HPDE6-E6E7 (cell line): ENCODE measurements around the gene SP100.
"Not testable (repeated sequence)": the region's sequence is repeated elsewhere in the genome, so short reads cannot be mapped to it uniquely, and the experiment has no call there.

ENCODE experiments used
- DNase-seq: peaks from one replicate; pipeline ENCODE4 v3.0.0; 2011; ENCODE audit warnings: missing footprints; ENCODE audit errors: extremely low spot score

The SP100 gene

DNA sequence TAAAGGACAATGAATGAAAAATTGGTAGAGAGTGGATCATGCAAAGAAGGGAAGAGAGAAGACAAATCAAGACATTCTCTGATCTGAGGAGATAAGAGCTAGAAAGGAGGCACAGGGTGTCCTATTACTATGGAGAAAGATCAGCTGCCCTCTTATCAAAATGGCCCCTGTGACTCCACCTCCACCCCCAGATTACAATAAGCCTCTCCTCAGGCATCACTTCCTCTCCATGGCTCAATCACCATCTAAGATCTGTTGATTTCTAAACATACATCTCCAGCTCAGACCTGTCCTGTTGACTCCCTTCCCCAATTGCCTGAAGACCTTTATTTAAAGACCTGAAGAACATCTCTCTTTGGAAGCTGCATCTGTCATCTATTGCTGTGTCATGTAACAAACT is 43.2 kb downstream of the SP100 start:
- DNase-seq: no peak

DNA sequence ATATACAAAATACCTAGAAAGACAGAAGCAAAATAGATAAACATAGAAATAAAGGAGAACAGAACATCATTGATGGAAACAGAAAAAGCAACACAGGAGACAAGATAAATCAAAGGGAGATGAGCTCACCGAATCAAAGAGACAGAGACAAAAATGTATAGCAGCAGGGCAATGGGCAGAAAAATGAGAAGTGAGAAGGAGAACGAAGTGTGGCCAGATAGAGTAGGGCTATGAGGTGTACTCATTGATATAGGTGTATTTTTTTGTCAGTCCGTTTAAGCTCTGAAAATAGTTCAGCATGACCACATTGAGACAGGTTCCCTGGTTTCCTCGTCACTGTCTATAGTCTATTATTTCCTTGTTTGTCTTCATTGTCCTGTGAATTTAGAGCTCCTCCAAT is 55.1 kb downstream of the SP100 start:
- no peak for DNase-seq

DNA sequence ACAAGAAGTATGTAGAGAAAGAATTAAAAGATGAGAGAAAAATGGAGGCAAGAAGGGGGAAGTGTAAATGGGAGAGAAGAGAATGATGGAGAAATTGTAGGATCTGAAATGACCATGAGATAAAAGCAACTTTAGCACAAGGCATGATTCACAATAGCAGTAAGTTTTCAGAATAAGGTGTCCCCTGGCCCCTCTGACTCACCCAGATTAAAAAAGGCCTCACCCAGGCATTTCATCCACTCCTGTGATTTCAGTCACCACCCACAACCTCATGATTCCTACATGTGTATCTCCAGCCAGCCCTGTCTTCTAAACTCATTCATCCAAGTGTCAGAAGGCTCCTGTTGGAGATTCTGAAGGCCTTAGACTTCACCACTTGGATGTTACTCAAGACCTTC is 56.6 kb downstream of the SP100 start:
- peak; percentile 74 for DNase-seq

GRCh38 chr2:230473378-230473777 is 57.4 kb downstream of the SP100 start:
- DNase-seq: no peak

- no peak for DNase-seq
Measured at GRCh38 chr2:230475143-230475542, 59.1 kb downstream of the SP100 start.

- no peak for DNase-seq
Measured at GRCh38 chr2:230485801-230486341, 69.9 kb downstream of the SP100 start.

DNA sequence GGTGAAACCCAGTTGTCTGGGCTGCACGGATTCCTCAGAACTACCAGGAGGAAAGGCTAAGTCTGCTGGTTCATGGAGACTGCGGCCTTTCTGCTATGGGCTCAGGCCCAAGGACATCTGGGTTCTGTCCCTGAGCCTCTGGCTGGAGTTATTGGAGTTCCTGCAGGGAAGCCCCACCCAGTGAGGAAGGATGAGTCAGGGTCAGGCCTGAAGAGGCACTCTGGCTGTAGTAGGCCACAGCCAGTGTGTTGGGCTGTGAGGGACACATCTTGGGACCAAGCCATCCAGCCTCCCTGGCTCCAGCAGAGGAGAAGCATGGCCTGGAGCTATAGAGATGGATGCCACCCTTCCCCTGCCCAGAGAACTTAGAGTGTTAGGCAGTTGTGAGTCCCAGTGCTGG is 75.2 kb downstream of the SP100 start:
- DNase-seq: not testable (repeated sequence)

DNA sequence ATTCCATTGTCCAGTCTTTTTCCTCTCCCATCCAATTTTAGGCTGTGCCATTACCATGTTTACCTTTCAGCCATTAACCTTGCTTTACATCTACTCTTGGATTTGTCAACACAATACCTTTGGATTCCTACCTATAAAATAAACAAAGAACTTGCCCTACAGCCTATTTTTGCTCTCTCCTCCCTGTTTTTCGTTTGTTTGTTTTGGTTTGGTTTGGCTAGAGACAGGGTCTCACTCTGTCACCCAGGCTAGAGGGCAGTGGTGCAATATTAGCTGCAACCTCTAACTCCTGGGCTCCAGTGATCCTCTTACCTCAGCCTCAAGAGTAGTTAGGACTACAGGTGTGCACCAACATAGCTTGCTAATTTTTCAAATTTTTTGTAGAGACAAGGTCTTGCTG is 76.1 kb downstream of the SP100 start:
- no peak for DNase-seq

DNA sequence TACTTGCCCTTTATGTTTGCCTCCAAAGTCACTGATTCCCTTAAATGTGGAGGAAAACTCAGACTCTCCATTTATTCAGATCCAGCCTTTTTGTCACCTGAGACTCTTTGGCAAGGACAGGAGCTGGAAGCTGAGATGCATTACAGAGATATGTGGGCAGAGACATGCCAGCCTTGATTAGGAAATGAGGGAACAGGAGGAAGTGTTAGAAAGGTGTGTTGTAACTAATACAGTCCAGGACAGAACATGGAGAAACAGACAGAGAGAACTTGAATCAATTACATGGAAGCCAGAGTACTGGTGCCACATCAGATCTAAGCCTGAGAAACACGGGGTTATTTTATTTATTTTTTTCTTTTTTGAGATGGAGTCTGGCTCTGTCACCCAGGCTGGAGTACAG is 79.0 kb downstream of the SP100 start:
- no peak for DNase-seq

GRCh38 chr2:230496891-230497290 is 80.9 kb downstream of the SP100 start:
- DNase-seq: no peak

DNA sequence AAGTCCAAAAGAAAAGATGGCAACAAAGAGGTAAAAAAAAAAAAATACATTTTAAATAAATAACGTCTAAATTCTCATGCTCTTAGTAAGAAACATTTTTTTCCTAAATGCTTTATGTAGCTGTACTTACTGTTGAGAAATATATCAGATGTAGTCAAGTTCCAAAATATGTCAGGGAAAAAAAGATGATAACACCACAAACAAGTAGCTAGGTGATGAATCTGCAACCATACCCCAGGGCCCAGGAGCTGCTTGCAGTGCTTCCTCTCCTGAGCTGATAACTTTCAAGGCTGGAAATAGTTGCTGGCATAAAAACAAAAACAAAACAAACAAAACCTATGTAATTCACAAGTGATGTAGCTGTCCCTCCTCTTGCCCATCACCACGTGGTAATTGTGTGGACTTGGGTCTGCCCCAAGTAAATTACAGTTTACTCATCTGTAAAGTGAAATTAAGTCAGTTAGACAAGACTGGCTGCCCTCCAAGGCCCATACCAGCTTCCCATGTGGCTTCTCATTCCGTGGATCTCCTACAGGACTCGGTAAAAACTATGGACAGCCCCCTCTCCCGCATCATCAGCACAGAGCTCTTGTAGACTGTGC is 82.6 kb downstream of the SP100 start:
- no peak for DNase-seq

DNA sequence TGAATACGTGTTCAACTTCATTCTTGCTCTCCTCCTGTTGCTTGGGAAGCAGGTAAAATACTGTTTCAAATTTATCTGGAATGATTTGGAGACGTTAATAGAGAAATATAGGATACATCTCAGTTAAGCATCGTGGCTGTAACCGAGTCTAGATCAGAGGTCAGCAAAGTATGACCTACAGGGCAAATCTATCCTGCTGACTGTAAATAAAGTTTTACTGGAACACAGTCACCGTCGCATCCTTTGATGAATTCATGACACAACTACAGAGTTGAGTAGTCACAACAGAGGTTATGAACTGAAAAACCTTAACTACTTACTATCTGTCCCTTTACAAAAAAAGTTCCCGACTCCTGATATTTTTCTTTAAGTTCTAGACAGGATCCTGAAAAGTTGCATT is 86.6 kb downstream of the SP100 start:
- DNase-seq: no peak

- no peak for DNase-seq
Measured at GRCh38 chr2:230503798-230504197, 87.8 kb downstream of the SP100 start.

DNA sequence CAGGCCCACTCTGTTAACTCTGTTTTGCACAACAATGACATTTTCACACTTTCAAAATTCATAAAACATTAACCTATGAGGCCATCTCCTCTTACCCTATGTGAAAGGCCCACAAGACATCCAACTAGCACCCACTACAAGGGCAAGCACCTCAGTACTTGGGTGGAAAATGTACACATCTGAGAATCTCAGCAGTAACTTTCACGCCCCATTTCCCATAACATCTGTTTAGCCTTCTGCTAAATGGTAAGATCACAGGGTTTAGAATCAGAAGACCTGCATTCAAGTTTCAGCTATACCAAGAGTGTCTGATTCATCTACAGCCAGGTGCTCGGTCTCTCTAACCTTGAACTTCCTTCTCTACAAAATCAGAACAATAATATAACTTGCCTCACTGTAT is 89.2 kb downstream of the SP100 start:
- no peak for DNase-seq

GRCh38 chr2:230512955-230513748 is 97.2 kb downstream of the SP100 start:
- DNase-seq: no peak

DNA sequence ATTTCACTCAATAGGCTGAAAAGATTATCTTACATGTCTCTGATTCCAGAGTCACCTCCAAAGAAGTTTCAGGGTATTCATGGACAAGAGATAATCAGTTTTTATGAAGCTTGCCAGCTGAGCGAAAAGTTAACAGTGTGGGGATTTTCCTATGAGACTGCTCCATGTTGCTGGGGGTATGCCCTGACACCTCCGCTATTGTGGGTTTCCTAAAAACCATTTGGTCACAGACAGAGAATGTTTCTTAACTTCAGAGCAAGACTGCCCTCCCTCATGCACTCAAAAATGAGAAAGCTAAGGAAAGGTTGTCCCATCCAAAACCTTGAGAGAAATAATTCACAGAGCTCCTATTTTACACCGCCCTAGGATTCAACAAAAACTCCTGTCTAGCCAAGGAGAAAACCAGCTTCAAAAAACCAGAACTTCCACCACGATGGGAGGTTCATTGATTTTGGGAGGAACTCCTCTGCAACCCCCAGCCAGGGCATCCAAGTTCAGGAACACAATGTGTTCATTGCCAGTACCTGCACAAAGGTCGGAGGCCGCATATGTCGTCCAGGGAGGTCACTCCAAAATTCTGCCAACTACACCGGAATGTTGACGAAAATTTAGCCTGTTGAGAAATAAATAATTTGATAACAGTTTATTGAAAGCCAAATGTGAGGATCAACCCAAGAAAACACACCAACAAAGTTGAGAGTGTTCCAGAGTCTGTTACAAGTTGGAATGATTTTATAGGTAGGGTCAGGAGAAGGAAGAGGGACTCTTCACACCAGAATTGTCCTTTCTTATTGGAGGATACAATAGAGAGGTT is 104.3 kb downstream of the SP100 start:
- no peak for DNase-seq

DNA sequence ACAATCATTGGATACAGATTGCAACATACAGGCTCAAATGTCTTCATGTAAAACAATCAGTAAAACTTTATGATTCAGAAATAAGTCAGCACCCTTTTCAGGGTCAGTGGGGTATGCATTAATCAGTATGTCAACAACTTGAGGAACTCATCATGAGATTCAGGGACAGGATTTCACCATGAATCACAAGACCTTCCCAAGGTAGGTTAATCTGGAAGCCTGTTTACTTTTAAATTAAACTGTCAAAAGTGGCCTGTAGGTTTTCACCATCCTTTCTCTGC is 104.8 kb downstream of the SP100 start:
- peak; percentile 17 for DNase-seq

DNA sequence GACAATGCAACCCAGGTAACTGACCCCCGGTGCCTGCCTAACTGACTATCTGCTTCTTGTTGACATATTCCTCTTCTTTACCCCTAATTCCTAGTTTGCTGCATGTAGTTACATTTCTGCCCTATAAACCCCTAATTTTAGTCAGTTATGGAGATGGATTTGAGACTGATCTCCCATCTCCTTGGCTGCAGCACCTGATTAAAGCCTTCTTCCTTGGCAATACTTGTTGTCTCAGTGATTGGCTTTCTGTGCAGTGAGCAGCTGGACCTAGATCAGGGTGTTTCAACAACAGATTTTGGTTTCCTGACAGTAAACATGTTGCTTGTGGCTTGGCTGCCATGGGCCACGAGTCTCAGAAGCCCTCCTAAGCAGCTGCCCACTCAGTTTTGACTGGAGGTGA is 105.4 kb downstream of the SP100 start:
- no peak for DNase-seq

- no peak for DNase-seq
Measured at GRCh38 chr2:230525682-230526081, 109.7 kb downstream of the SP100 start.

- DNase-seq: no peak
Measured at GRCh38 chr2:230537531-230537976, 121.6 kb downstream of the SP100 start.

- no peak for DNase-seq
Measured at GRCh38 chr2:230540332-230540731, 124.3 kb downstream of the SP100 start.

- DNase-seq: no peak
Measured at GRCh38 chr2:230541934-230542380, 126.0 kb downstream of the SP100 start.

DNA sequence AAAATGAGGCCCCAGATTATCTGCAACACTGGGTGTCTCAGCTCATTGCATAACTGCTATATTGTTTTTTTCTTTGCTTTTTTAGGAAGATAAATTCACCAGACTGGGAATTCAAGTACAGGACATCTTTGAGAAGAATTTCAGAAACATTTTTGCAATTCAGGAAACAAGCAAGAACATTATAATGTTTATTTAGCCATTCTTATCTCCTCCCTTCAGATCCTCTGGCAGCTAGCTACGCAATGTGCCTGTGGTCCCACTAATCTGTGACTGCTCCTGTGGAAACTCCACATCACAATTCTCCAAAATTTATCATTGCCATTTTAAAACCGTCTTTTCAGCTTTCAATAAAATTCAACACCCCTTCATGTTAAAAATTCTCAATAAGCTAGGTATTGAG is 126.8 kb downstream of the SP100 start:
- DNase-seq: no peak
